Measurements from ENCODE around the gene PTPRN. TPM values are rescaled to one million over a fixed set of nuclear protein-coding genes. Genes with fewer than 3 reads are reported as not detected.

Gene PTPRN
- total RNA-seq, 1 experiment from 2014 or later, result not detected

DNA sequence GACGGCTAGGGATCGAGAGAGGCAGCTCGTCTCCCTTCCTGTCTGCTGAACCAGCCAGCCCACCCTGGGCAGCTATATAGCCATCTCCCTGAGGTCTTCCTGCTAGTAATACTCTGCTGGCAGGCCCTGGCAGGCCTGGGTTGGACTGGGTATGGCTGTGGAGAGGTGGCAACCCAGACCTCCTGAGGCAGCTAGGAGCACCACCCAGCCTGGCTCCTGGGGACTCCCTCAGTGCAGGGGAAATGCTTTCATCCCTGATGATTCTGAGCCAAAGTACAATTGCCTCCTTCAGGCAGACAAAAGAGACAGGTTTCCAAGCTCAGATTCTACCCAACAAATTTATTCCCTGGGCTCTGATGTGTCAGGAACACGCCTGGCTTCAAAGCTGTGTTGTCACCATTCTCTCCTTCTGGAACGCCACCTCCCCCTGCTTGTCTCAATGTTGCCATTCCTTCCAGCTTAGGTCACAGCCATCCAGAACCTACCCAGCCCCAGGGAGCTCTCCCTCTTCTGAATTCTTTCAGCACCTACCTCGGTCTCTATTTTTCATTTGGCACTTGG lies 34.8 kb downstream of the PTPRN start:
- peak; percentile 64 for DNase-seq (ENCODE audit: low read depth, low spot score)
- H4K20me1 ChIP-seq (ENCODE audit: insufficient read depth), result no peaks in the 10 kb centered on the region
- H3K27me3 ChIP-seq (ENCODE audit: insufficient read depth, low read length), result peaks cover 6% of the 10 kb centered on the region; the same call in 1 of the 2 replicates
- H3K9me2 ChIP-seq (ENCODE audit: insufficient read depth), result no peaks in the 10 kb centered on the region
- peak overlapping the region; percentile 66 for H2AFZ ChIP-seq (ENCODE audit: low read depth, low read length, poor library complexity, severe bottlenecking)
- peak overlapping the region; percentile 92 for H3K4me2 ChIP-seq (ENCODE audit: low read length)
- ChIA-PET RAD21 (ENCODE audit: low non-redundant PET in 1 of 2, low total read pairs in 2 of 2, uncharacterized antibody in 2 of 2, unreplicated experiment in 2 of 2) (interaction anchor here in 1 of 2 experiments (0.9 to 1.1 kb wide), 2 partner anchors 22 to 25 kb away, joined by 3 to 5 read pairs; partner anchors contain the start of gene TUBA4B), CTCF (interaction anchor here (1.0 to 1.6 kb wide), 4 partner anchors 20 to 245 kb away, joined by 3 to 22 read pairs (median 5); partner anchors contain the start of genes ANKZF1 and ATG9A), POLR2A (interaction anchor here (1.1 to 1.6 kb wide), 8 partner anchors 8 to 45 kb away, joined by 3 to 8 read pairs (median 4); partner anchors contain the start of genes ANKZF1, ATG9A, GLB1L and STK16)
- peak overlapping the region; percentile 60 for H3K9ac ChIP-seq (ENCODE audit: low read length)
- no peaks in the 10 kb centered on the region for H3K79me2 ChIP-seq (ENCODE audit: insufficient read depth, low read length)
- ATAC-seq, result peak; percentile 47
- TF ChIP-seq ELF1 (IDR thresholded peaks at IDR 0.05; ENCODE audit: borderline replicate concordance, low read depth) (no peak), TCF7L2 (IDR thresholded peaks at IDR 0.05; ENCODE audit: borderline replicate concordance, extremely low read depth, insufficient read depth, insufficient read length) (peak; percentile 67)
- no peaks in the 10 kb centered on the region for H3K9me3 ChIP-seq (ENCODE audit: control insufficient read depth in 1 of 2, insufficient read depth in 1 of 2, low read depth in 1 of 2, low read length in 2 of 2)
- H3K4me3 ChIP-seq (replicated peaks in 1 of 2; ENCODE audit: low read depth in 1 of 2, low read length in 2 of 2), result peak overlapping the region; percentile 3 to 50
- intact Hi-C loops (cut with micrococcal nuclease), result loop anchor here (1.0 kb wide), 2 partner anchors 45 to 55 kb away; partner anchors contain the start of genes ANKZF1 and ATG9A
- H3K4me1 ChIP-seq (ENCODE audit: control insufficient read depth in 1 of 2, insufficient read depth in 2 of 2, low read length in 2 of 2), result peaks cover 42 to 59% of the 10 kb centered on the region in 2 experiments
- peak overlapping the region; percentile 76 for H3K27ac ChIP-seq (ENCODE audit: low read depth, low read length)
- no peaks in the 10 kb centered on the region for H3K36me3 ChIP-seq (ENCODE audit: control insufficient read depth in 1 of 2, insufficient read depth in 2 of 2, low read length in 2 of 2)
- BruUV-seq (replicated peaks), result no TSS peak

DNA sequence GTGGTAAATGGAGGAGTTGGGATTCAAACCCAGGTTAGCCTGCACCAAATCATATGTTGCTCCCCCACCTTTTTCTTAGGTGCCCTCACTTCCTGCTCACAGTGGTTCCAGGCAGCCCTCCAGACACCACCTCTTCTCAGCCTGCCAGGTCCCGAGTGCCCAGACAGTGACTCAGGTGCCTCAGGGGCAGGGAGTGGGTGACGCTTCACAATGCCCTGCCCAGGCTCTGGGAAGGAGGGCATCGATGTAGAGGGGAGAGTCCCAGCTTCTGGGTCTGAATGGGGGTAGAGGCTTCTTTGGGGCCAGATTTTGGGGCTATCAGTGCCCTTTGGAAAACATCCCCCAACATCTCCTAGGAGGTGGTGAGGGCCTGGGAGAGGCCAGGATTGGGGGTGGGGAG lies 35.3 kb downstream of the PTPRN start:
- Histone ChIP-seq H3K4me1 (ENCODE audit: control insufficient read depth in 1 of 2, insufficient read depth in 2 of 2, low read length in 2 of 2) (peaks cover 42 to 55% of the 10 kb centered on the region in 2 experiments), H3K4me2 (ENCODE audit: low read length) (peak overlapping the region; percentile 92)
- peak; percentile 72 for DNase-seq (ENCODE audit: low read depth, low spot score)

More for the DNA sequence above, 35.3 kb downstream of the PTPRN start:
- ChIA-PET RAD21 (ENCODE audit: low non-redundant PET in 1 of 2, low total read pairs in 2 of 2, uncharacterized antibody in 2 of 2, unreplicated experiment in 2 of 2) (interaction anchor here in 1 of 2 experiments (1.1 kb wide), 1 partner anchor 25 kb away, joined by 3 read pairs; no protein-coding TSS in a partner anchor), POLR2A (interaction anchor here (0.6 to 1.6 kb wide), 9 partner anchors 9 to 68 kb away, joined by 3 to 8 read pairs (median 4); partner anchors contain the start of genes ANKZF1, ATG9A, GLB1L and STK16), CTCF (interaction anchor here (1.4 to 1.6 kb wide), 3 partner anchors 21 to 244 kb away, joined by 4 to 22 read pairs (median 6); no protein-coding TSS in a partner anchor)
- peak overlapping the region; percentile 3 to 50 for H3K4me3 ChIP-seq (replicated peaks in 1 of 2; ENCODE audit: low read depth in 1 of 2, low read length in 2 of 2)
- no peaks in the 10 kb centered on the region for H4K20me1 ChIP-seq (ENCODE audit: insufficient read depth)
- H3K27me3 ChIP-seq (ENCODE audit: insufficient read depth, low read length), result peaks cover 6% of the 10 kb centered on the region; the same call in 1 of the 2 replicates
- no peaks in the 10 kb centered on the region for H3K9me3 ChIP-seq (ENCODE audit: control insufficient read depth in 1 of 2, insufficient read depth in 1 of 2, low read depth in 1 of 2, low read length in 2 of 2)
- no TSS peak for BruUV-seq (replicated peaks)
- intact Hi-C loops (cut with micrococcal nuclease), result loop anchor here (1.0 kb wide), 2 partner anchors 45 to 55 kb away; partner anchors contain the start of genes ANKZF1 and ATG9A
- no peak for TF ChIP-seq TCF7L2 (IDR thresholded peaks at IDR 0.05; ENCODE audit: borderline replicate concordance, extremely low read depth, insufficient read depth, insufficient read length)
- no peak for TF ChIP-seq EZH2phosphoT487 (IDR thresholded peaks at IDR 0.05; ENCODE audit: borderline replicate concordance)
- TF ChIP-seq FOSL1 (IDR thresholded peaks at IDR 0.05; ENCODE audit: low read depth), result no peak
- no peak for TF ChIP-seq RAD21 (IDR thresholded peaks at IDR 0.05; ENCODE audit: low read depth)
- TF ChIP-seq YY1 (IDR thresholded peaks at IDR 0.05; ENCODE audit: extremely low read depth, insufficient replicate concordance, low read depth, low read length), result peak; percentile 36
- TF ChIP-seq SIN3A (IDR thresholded peaks at IDR 0.05; ENCODE audit: low read depth), result no peak
- no peak for TF ChIP-seq CEBPB (IDR thresholded peaks at IDR 0.05; ENCODE audit: low read depth)
- no peak for TF ChIP-seq CBX3 (IDR thresholded peaks at IDR 0.05; ENCODE audit: low read depth)
- no peak for TF ChIP-seq EZH2 (IDR thresholded peaks at IDR 0.05)
- TF ChIP-seq, protein P1, sequence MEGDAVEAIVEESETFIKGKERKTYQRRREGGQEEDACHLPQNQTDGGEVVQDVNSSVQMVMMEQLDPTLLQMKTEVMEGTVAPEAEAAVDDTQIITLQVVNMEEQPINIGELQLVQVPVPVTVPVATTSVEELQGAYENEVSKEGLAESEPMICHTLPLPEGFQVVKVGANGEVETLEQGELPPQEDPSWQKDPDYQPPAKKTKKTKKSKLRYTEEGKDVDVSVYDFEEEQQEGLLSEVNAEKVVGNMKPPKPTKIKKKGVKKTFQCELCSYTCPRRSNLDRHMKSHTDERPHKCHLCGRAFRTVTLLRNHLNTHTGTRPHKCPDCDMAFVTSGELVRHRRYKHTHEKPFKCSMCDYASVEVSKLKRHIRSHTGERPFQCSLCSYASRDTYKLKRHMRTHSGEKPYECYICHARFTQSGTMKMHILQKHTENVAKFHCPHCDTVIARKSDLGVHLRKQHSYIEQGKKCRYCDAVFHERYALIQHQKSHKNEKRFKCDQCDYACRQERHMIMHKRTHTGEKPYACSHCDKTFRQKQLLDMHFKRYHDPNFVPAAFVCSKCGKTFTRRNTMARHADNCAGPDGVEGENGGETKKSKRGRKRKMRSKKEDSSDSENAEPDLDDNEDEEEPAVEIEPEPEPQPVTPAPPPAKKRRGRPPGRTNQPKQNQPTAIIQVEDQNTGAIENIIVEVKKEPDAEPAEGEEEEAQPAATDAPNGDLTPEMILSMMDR (IDR thresholded peaks at IDR 0.05 in 2 of 3, conservative IDR thresholded peaks at IDR 0.05 in 1 of 3; ENCODE audit: borderline replicate concordance in 1 of 3, insufficient read depth in 1 of 3, low read depth in 2 of 3, low read length in 2 of 3), result no peak
- TF ChIP-seq POLR2A (IDR thresholded peaks at IDR 0.05; ENCODE audit: borderline replicate concordance, extremely low read depth, insufficient read depth, insufficient read length), result no peak
- TF ChIP-seq POLR2AphosphoS5 (IDR thresholded peaks at IDR 0.05; ENCODE audit: low read depth, low read length), result peak; percentile 40; the same call in 1 of the 2 replicates
- no peak for TF ChIP-seq SRF (IDR thresholded peaks at IDR 0.05; ENCODE audit: low read depth)
- no peak for TF ChIP-seq EGR1 (IDR thresholded peaks at IDR 0.05; ENCODE audit: low read depth)
- H3K9me2 ChIP-seq (ENCODE audit: insufficient read depth), result no peaks in the 10 kb centered on the region
- H3K79me2 ChIP-seq (ENCODE audit: insufficient read depth, low read length), result no peaks in the 10 kb centered on the region
- no peaks in the 10 kb centered on the region for H3K36me3 ChIP-seq (ENCODE audit: control insufficient read depth in 1 of 2, insufficient read depth in 2 of 2, low read length in 2 of 2)
- peak overlapping the region; percentile 60 for H3K9ac ChIP-seq (ENCODE audit: low read length)
- ATAC-seq, result peak; percentile 77
- H2AFZ ChIP-seq (ENCODE audit: low read depth, low read length, poor library complexity, severe bottlenecking), result peak overlapping the region; percentile 66
- peak overlapping the region; percentile 76 for H3K27ac ChIP-seq (ENCODE audit: low read depth, low read length)

Measured in HCT116 (cell line).